IPS DF 19.7 (cell line): ENCODE results near the gene MGAT5B.

Experiments
- DNase-seq: peaks from one replicate; pipeline ENCODE4 v3.0.0-alpha.2; 2013; ENCODE audit warnings: low read depth, low spot score

Gene MGAT5B

DNA sequence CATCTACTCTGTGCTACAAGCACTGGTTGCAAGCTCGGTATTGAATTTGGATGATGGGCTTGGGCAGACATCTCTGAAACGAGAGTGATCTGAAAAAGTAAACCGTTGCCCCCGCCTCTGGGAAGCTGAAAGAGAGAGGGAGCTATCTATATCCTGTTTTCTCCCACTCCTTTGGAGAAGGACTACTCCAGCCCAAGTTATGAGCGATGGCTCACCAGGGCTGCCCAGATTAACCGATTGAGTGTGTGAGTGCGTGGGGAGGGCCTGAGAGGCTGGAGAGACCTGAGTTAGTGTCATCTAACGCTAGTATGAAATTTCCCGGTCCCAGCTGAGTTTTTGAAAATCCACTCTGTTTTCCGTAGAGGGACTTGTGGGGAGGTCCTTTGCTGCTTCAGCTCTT, 11.5 kb downstream of the MGAT5B start:
- DNase-seq = no peak

DNA sequence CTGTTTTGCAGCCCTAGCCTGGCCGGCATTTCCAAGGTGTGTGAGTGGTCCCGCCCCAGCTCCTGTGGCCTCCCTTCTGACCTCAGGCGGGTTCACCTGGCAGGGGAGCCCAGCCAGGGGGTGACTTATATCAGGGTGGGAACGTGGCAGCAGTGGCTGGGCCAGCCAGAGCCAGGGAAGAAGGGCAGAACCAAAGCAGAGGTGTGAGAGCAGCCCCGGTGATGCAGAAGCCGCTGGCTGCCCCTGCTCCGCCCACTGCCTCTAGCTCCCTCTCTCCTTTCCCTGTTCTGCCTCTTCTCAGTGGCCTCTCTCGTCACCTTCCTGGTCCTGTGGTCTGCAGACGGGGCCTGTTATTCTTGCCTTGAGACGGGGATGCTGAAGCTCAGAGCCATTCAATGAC, 12.1 kb downstream of the MGAT5B start:
- DNase-seq = no peak

DNA sequence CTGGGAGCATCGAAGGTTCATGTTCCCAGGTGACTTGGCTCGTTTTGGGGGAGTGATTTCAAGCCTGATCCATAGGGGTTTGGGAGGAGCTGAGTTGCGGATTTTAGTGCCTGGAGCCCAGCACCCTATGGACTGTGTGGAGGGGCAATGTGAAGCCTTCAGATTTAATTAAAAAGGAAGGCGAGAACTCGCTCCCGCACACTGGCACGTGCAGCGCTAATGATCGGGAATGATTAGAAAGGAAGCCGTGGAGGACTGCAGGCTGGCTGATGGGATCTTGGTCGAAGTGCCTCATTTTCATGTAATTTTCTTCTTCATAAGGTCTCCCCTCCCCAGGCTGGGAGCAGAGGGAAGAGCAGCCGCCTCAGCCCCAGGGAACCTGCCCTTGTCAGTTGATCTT, 12.8 kb downstream of the MGAT5B start:
- DNase-seq = no peak

DNA sequence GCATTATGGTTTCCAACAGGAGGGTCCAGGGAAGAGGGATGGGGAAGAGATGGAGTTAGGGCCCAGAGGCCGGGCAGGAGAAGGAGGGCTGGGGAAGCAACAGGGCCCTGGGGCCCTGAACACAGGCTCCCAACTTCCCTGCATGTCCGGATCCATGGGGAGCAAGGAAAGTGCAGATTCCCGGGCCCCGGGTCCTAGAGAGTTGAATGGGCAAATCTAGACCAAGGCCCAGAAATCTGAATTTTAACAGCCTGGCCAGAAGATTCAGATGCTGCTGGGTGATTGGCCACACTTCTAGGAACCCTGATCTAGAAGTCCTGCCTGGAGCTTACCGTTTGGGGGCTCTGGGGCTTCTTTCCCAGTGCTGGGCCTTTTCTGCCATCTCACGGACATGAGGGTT, 13.2 kb downstream of the MGAT5B start:
- DNase-seq = no peak

DNA sequence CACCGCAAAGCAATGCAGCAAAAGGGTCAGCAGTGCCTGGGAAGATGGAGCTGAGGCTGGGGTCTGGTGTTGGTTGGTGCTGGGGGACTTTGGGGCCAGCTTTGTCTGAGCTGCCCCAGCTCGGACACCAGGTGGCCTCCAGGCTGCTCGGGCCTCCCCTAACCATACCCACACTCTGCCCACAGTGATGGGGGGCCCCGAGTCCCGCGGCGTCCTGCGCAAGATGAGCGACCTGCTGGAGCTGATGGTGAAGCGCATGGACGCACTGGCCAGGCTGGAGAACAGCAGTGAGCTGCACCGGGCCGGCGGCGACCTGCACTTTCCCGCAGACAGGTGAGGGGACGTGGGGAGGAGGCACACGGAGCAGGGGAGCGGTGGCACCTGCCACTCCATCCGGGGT, 13.8 kb downstream of the MGAT5B start:
- DNase-seq = no peak

DNA sequence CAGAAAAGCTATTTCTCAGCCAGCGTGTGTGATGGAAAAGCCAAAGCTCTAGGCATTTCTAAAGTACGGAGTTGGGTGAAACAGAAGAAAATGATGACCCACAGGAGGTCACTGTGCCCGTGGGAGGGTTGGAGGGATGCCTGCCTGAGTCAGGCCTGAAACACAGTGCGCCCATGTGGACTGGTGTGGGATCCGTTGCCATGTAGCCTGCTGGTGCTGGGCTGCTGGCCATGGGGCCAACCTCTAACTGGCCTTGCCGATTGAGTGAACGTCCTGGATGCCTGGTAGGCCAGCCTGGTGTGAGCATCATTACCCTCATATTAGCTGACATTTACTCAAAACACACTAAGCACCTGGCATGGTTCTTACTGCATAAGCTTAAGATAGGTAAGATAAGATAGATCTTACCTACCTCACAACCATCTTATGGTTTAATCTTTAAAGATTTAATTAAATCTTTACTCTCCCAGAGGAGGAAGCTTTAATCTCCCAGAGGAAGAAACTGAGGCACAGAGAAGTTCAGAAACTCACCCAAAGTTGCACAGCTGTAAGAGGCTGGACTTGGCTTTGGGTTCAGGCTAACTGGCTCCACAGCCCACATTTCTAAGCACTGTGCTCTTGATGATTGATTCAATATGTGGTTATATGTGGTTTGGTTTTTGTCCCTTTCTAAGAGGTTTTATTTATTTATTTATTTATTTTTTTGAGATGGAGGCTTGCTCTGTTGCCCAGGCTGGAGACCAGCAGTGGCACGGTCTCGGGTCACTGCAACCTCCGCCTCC, 15.7 kb downstream of the MGAT5B start:
- DNase-seq = no peak

DNA sequence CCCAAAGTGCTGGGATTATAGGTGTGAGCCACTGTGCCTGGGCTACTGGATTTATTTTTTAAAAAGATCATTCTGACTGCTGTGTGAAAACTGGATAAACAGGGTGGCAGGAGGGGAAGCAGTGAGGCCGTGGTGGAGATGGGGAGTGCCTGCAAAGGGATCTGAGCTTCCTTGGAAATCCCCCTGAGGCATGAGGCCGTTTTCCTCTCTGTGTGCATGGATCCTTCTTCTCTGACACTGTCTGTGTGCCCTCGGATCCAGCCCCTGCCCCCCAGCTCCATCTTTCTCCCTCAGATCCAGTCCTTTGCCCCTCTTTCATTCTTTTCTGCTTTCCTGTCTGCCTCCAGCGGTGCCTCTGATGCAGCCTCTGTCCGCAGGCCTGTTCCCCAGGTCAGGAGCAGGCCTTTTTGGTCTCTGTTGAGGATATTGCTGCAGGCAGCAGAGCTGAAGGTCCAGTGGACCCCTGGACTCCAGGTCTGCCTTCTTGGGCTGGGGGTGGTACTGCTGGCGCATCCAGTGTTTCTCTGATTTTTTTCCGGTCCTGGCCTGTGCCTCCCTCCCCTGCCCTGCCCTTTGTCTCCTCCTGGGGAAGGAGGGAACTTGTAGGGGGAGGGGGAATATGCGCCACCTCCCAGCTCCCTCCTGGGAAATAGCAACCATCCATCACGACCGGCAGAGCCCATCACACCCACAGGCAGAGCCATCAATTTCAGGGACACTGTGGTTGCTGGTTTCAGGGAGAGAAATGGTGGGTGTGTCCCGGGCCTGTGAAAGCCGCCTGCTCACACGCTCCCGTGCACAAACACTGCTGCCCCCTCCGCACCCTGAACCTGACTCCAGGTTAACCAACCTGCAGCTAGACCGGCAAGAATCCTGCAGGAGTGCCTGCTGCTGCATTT, 17.0 kb downstream of the MGAT5B start:
- DNase-seq = no peak

DNA sequence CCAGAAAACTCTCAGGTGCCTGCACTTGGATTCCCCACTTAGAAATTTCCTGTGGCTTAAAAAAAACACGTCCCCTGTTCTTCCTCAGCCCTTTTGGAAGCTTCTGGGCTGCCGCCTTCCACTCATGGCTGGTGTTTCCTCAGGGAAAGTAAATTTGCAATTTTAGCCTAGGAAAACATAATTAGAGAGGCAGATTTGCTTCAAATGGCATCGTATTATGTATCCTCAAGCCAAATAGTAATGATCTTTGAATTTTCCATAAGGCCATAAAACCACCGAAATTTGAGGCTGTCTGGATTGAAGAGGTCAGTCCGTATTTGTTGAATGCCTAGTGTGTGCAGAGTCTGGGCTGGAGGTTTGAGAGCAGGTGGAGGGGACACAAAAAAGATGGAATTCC, 17.7 kb downstream of the MGAT5B start:
- DNase-seq = no peak

DNA sequence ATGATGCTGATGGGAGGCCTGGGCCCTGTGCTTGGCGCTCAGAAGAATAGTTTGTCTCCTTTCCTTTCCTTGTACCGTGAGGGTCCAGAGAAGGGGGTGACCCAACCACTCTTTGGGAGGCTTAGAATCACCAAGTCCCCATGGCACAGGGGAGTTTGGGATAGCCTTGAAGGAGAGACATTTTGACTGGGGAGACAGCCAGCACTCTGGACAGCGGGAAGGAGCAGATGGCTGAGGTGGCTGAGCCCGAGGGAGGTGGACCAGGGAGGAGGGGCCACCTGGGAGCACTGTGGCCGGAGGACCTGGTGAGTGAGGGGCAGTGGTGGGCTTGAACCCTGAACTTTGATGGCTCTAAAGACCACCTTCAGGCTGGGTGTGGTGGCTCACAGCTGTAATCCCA, 18.2 kb downstream of the MGAT5B start:
- DNase-seq = no peak

DNA sequence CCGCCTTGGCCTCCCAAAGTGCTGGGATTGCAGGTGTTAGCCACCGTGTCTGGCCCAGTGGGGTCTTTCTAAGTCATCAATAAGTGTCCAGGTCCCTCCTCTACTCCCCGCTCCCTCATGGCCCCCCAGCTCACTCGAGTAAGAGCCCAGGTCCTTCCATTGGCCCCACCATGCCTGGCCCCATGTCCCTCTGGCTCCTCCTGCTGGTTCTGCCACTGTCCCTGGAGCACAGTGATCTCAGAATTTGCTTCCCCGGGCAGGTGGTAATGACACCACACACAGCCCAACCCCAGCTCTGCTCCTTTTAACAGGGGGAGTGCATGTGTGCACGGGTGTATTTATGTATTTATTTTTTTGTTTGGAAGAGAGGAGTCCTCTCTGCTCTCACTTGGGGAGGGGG, 19.6 kb downstream of the MGAT5B start:
- no peak for DNase-seq

DNA sequence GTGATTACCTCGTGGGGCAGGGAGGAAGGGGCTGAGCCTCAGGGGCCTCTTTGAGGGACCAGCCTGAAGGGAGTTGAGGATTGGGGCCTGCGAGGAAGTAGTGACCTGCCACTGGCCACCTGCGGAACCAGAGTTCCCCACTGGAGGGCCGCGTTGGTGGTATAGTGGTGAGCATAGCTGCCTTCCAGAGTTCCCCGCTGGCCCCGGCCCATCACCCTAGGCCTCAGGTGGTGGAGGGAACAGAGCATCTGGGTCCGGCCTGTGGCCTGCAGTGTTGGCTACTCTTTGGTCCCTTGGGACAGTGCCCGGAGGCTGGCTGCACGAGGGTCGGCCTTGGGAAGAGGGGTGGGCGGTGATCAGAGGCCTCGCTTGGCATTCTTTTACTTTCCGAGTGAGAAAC, 20.5 kb downstream of the MGAT5B start:
- no peak for DNase-seq

DNA sequence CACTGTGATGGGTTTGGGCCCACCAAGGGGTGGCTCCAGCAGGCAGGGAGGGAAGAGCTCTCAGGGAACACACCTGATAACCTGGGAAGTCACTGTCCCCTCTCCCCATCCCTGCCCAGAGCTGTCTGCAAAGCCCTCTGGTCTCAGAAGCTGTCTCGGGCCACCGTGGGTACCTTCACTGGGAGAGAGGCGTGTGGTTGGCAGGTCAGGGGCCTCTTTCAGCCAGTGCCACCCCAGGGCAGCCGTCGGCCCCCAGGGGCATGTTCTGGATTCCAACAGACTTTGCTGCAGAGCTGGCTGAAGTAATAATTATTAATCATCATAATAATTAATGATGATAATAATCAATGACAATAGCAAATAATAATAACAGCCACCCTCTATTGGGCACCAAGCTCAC, 21.1 kb downstream of the MGAT5B start:
- no peak for DNase-seq

DNA sequence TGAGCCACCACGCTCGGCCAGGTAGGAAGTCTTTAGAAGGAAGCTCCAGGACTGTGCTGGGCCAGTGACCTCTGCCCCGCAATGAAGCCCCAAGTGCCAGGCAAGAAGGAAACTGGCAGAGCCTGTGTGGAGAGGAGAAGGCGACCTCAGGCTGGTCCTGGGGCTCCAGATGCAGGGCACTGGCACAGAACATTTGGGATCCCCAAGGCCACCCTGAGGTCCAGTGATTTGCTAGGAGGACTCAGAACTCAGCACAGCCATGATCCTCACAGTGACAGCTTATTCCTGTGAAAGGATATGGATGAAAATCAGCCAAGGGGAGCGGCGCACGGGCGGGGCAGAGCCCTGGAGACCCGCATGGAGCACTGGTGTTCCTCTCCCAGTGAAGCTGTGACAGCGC, 24.1 kb downstream of the MGAT5B start:
- no peak for DNase-seq

DNA sequence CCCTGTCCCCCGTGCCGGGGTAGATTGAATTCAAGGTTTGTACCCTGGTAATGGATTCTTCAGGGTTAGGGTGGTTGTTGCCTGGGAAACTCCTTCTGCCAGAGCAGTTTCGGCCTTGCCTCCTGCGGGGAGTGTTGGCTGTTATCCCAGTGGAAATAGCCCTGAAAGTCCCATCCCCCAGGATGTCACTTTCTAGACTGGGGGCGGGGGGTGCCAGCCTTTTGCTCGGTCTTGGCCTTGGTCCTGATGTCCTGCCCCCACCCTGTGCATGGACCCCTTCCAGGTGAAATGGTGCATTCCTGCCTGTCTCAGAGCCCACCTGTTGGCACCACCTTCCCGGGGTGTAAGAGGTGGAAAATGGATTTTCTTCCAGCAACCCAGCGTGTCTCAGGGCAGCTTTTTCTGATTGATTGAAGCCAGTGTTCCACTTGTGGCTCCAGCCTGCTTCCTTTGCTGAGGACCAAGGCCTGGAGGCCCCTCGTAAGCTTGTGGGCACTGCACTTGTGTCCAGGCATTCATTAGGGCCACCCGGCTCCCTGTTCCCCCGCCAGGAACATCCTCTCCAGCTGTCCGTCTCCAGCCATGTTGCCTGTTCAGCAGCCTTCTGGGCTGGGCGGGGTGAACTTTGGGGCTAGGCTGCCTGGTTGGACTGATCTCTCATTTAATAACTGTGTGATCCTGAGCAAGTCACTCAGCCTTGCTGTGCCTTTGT, 25.6 kb downstream of the MGAT5B start:
- no peak for DNase-seq

DNA sequence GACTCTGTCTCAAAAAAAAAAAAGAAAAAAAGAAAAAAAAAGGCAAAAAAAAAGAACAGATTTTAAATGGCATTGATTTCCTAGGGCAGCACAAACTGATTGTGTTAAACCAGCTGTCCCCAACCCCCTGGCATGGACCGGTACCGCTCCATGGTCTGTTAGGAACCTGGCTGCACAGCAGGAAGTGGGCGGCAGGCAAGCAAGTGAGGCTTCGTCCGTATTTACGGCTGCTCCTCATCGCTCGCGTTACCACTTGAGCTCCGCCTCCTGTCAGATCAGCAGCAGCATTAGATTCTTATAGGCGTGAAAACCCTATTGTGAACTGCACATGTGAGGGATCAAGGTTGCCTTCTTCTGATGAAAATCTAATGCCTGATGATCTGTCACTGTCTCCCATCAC, 26.6 kb downstream of the MGAT5B start:
- DNase-seq = no peak

DNA sequence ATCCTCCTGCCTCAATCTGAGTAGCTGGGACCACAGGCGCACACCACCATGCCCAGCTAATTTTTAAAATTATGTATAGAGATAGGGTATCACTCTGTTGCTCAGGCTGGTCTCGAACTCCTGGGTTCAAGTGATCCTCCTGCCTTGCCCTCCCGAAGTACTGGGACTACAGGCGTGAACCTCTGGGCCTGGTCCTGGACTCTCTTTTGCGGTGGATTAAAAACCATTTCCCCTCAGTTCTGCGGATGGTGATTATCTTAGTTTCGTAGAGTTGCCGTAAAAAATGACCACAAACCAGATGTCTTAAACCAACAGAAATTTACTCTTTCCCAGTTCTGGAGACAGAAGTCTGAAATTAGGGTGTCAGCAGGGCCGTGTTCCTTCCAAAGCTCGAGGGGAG, 28.8 kb downstream of the MGAT5B start:
- DNase-seq = no peak

DNA sequence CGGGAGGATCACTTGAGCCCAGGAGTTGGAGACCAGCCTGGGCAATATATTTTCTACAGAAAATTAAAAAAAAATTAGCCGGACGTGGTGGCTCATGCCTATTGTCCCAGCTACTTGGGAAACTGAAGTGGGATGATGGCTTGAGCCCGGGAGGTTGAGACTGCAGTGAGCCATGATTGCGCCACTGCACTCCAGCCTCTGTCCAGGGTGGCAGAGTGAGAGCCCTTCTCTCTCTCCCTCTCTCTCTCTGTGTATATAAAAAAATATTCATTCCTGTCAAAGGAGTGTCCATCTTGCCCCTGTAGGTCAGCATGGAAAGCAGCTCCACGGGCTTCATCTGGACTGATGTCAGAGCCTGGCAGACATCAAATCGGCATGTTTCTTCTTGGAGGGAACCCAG, 31.2 kb downstream of the MGAT5B start:
- DNase-seq = no peak

DNA sequence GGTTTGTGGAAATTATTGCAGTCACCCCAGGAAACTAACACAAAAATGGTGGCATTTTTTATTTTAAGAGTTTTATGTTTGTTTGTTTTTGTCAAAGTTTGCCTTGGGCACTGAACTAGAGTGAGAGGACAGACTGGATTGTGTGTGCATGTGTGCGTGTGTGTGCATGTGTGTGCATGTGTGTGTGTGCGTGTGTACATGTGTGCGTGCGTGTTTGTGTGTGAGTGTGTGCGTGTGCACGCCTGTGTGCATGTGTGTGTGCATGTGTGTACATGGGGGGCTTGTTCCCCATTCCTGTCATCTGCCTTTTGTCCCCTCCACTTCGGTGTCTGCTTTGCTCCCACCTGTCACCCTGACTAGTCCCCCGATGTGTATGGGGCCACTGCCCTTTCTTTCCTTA, 32.5 kb downstream of the MGAT5B start:
- DNase-seq = no peak

DNA sequence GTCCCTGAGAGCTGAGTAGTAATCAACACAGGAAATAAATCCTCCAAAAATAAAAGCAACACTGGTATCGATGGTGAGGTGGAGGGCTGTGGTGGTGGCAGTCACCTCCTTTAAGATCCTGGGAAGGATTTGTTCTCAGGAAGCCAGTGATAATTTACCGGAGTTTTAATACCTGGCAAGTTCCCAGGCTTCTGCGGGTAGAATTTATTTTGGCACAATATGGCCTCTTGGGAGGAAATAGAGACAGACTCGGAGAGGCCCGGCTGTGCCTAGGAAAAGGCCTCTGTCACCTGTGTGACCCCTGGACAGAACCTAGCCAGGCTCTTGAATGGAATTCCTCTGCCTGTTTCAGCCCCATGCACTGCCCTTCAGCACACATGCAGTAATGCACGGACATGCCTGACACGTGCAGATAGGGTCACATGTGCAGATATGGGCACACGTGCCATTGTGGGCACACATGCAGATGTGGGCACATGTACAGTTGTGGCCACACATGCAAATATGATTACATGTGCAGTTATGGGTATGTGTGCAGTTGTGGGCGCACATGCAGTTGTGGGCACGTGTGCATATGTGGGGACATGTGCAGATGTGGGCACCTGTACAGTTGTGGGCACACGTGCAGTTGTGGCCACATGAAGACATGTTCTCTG, 33.5 kb downstream of the MGAT5B start:
- no peak for DNase-seq

DNA sequence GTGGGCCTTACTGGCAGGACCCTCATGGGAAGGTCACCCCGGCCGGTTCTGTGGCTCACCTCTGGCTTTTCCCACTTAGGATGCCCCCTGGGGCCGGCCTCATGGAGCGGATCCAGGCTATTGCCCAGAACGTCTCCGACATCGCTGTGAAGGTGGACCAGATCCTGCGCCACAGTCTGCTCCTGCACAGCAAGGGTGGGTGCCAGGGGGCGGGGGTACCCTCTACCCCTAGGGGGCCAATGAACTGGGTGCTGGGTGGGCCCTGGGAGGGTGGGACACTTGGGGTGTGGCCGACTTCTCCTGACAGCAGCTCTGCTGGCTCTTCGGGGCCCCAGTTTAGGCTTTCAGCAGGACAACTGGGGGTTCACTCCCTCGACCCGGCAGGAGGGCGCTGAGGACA, 34.3 kb downstream of the MGAT5B start:
- no peak for DNase-seq

DNA sequence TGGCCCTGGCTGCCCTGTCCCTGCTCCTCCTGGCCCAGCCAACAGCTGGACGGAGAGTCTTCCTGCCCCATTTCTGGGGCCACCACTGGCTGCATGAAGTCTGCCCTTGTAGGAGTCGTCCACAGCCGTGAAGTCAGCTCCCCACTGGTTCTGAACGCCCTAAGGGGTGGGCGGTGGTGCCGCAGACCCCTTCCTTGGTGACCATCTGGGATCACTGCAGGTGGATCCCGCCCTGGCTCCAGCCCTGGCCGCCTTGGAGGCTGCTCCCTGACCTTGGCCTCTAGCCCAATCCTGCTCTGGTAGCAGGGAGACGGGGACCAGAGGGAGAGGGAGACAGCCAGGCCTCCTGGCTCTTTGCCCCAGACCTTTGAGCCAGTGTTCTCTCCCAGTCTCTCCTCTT, 35.4 kb downstream of the MGAT5B start:
- no peak for DNase-seq

DNA sequence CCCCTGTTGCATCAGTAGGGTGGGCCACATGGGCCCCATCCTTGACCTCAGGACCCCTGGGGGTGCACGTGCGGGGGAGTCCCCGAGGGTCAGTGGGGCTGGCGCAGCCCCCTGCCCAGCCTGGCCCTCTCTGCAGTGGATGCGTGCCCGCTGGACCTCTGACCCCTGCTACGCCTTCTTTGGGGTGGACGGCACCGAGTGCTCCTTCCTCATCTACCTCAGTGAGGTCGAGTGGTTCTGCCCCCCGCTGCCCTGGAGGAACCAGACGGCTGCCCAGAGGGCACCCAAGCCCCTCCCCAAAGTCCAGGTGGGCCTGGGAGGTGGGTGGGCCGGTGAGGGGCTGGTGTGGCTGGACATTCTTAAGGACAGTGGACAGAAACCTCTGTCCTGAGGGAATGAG, 35.9 kb downstream of the MGAT5B start:
- DNase-seq = no peak
